WTC11 (cell line): ENCODE results near the gene SUMF1.

Experiments used
- ATF1 ChIP-seq: sonication (generic); formaldehyde crosslinking; IDR thresholded peaks from 2 replicates; pipeline ENCODE4 v1.8.1; 2023; ENCODE audit warnings: mild to moderate bottlenecking, moderate library complexity, missing genetic modification reagents
- CTCF ChIP-seq: fragments of 200-600 bp; IDR thresholded peaks from 2 replicates; pipeline ENCODE4 v1.8.0; 2022; ENCODE audit warnings: antibody characterized with exemption
- ESRRA ChIP-seq: sonication (generic); formaldehyde crosslinking; IDR thresholded peaks from 2 replicates; pipeline ENCODE4 v1.8.1; 2022; ENCODE audit warnings: mild to moderate bottlenecking, missing genetic modification reagents, borderline replicate concordance
- ETV6 ChIP-seq: sonication (generic); formaldehyde crosslinking; IDR thresholded peaks from 2 replicates; pipeline ENCODE4 v1.8.1; 2022; ENCODE audit warnings: mild to moderate bottlenecking, missing genetic modification reagents
- JUN ChIP-seq: sonication (generic); formaldehyde crosslinking; IDR thresholded peaks from 2 replicates; pipeline ENCODE4 v1.8.0; 2023; ENCODE audit warnings: mild to moderate bottlenecking, missing genetic modification reagents
- TF ChIP-seq, protein P1 (sequence below): sonication (generic); formaldehyde crosslinking; IDR thresholded peaks from 2 replicates; pipeline ENCODE4 v1.8.1; 2022; ENCODE audit warnings: low read depth, missing genetic modification reagents, borderline replicate concordance
- TF ChIP-seq, protein P2 (sequence below): sonication (generic); formaldehyde crosslinking; IDR thresholded peaks from 2 replicates; pipeline ENCODE4 v1.8.0; 2022; ENCODE audit warnings: mild to moderate bottlenecking, missing genetic modification reagents

DNA sequence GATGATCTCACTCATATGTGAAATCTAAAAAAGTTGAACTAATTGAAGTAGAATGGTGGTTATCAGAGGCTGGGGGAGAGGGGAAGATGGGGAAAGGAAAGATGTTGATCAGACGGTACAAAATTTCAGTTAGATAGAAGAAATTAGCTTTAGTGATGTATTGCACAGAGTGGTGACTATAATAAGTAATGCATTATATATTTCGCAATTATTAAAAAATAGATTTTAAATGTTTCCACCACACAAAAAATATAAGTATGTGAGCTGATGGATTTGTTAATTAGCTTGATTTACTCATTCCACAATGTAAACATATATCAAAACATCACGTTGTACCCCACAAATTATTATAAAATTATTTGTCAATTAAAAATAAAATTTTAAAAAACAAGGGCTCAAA lies 8.1 kb downstream of the SUMF1 start:
- TF ChIP-seq CTCF (no peak), ETV6 (no peak), ATF1 (CRISPR knock-in tag) (no peak), ESRRA (CRISPR knock-in tag) (no peak), JUN (CRISPR knock-in tag) (no peak)
- TF ChIP-seq, protein P1, sequence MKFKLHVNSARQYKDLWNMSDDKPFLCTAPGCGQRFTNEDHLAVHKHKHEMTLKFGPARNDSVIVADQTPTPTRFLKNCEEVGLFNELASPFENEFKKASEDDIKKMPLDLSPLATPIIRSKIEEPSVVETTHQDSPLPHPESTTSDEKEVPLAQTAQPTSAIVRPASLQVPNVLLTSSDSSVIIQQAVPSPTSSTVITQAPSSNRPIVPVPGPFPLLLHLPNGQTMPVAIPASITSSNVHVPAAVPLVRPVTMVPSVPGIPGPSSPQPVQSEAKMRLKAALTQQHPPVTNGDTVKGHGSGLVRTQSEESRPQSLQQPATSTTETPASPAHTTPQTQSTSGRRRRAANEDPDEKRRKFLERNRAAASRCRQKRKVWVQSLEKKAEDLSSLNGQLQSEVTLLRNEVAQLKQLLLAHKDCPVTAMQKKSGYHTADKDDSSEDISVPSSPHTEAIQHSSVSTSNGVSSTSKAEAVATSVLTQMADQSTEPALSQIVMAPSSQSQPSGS = no peak
- TF ChIP-seq, protein P2, sequence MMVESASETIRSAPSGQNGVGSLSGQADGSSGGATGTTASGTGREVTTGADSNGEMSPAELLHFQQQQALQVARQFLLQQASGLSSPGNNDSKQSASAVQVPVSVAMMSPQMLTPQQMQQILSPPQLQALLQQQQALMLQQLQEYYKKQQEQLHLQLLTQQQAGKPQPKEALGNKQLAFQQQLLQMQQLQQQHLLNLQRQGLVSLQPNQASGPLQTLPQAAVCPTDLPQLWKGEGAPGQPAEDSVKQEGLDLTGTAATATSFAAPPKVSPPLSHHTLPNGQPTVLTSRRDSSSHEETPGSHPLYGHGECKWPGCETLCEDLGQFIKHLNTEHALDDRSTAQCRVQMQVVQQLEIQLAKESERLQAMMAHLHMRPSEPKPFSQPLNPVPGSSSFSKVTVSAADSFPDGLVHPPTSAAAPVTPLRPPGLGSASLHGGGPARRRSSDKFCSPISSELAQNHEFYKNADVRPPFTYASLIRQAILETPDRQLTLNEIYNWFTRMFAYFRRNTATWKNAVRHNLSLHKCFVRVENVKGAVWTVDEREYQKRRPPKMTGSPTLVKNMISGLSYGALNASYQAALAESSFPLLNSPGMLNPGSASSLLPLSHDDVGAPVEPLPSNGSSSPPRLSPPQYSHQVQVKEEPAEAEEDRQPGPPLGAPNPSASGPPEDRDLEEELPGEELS = no peak
